CD1c-positive myeloid dendritic cell (primary cell): ENCODE measurements around the gene SNPH.
A peak's percentile ranks its signal among the peaks of the same experiment; 100 is the strongest.

ENCODE experiments used
- DNase-seq: peaks from one replicate; pipeline ENCODE4 v3.0.0-alpha.2; 2016; ENCODE audit errors: extremely low spot score

Gene SNPH

GRCh38 chr20:1323830-1324597, 57.9 kb downstream of the SNPH start:
- peak; percentile 37 for DNase-seq

GRCh38 chr20:1324598-1325172, 58.6 kb downstream of the SNPH start:
- DNase-seq: peak; percentile 69

GRCh38 chr20:1325173-1326030, 59.3 kb downstream of the SNPH start:
- DNase-seq: peak; percentile 99

- DNase-seq: peak; percentile 42
Observed at GRCh38 chr20:1326031-1326930, 60.2 kb downstream of the SNPH start.

GRCh38 chr20:1327241-1327653, 61.2 kb downstream of the SNPH start:
- DNase-seq: peak; percentile 97

- DNase-seq: no peak
Observed at GRCh38 chr20:1327827-1328679, 62.0 kb downstream of the SNPH start.

GRCh38 chr20:1328680-1329330, 62.7 kb downstream of the SNPH start, which contains the start of gene SDCBP2:
Gene SDCBP2 (minus strand): TSS chr20:1329139. CDS start chr20:1320416, 8,723 bp downstream.
- no peak for DNase-seq

- no peak for DNase-seq
Observed at GRCh38 chr20:1330075-1330830, 64.2 kb downstream of the SNPH start.

GRCh38 chr20:1331101-1331500, 65.0 kb downstream of the SNPH start:
- DNase-seq: no peak

GRCh38 chr20:1331801-1332453, 65.8 kb downstream of the SNPH start:
- DNase-seq: no peak

GRCh38 chr20:1332749-1333300, 66.7 kb downstream of the SNPH start:
- no peak for DNase-seq

- DNase-seq: no peak
Observed at GRCh38 chr20:1333462-1334369, 67.6 kb downstream of the SNPH start.

- no peak for DNase-seq
Observed at GRCh38 chr20:1334370-1334731, 68.3 kb downstream of the SNPH start.

- no peak for DNase-seq
Observed at GRCh38 chr20:1334761-1335160, 68.7 kb downstream of the SNPH start.

- DNase-seq: no peak
Observed at GRCh38 chr20:1335961-1336698, 70.0 kb downstream of the SNPH start.

- DNase-seq: no peak
Observed at GRCh38 chr20:1336699-1337367, 70.7 kb downstream of the SNPH start.
